Upper lobe of left lung (tissue), 4 donors: ENCODE data around the gene SOX5.

ENCODE experiments used
- EP300 ChIP-seq, 4 donors: sonication (generic); formaldehyde crosslinking; IDR thresholded peaks; one replicate each; pipeline ENCODE4 v1.5.1; 2017; ENCODE audit warnings: antibody characterized with exemption in 4 of 4, control low read depth in 2 of 4
- POLR2A ChIP-seq, 4 donors: fragments of 450-650 bp; IDR thresholded peaks; one replicate each; pipeline ENCODE4 v1.5.1; 2016 to 2017; ENCODE audit warnings: antibody characterized with exemption in 4 of 4, mild to moderate bottlenecking in 2 of 4
- POLR2AphosphoS5 ChIP-seq, 2 donors: sonication (generic); formaldehyde crosslinking; IDR thresholded peaks; one replicate each; pipeline ENCODE4 v1.5.1; 2017; ENCODE audit warnings: antibody characterized with exemption in 2 of 2
- TF ChIP-seq, protein P1 (sequence below), 6 experiments: fragments of 450-650 bp in 4 of 6; fragments of 200-600 bp in 2 of 6; sonication (generic) in 2 of 6; IDR thresholded peaks; one replicate each; pipeline ENCODE4 v1.5.1; 2016 to 2019; ENCODE audit warnings: antibody characterized with exemption in 6 of 6

GRCh38 chr12:23669691-23670090 lies 279.8 kb downstream of the SOX5 start:
- TF ChIP-seq, protein P1, sequence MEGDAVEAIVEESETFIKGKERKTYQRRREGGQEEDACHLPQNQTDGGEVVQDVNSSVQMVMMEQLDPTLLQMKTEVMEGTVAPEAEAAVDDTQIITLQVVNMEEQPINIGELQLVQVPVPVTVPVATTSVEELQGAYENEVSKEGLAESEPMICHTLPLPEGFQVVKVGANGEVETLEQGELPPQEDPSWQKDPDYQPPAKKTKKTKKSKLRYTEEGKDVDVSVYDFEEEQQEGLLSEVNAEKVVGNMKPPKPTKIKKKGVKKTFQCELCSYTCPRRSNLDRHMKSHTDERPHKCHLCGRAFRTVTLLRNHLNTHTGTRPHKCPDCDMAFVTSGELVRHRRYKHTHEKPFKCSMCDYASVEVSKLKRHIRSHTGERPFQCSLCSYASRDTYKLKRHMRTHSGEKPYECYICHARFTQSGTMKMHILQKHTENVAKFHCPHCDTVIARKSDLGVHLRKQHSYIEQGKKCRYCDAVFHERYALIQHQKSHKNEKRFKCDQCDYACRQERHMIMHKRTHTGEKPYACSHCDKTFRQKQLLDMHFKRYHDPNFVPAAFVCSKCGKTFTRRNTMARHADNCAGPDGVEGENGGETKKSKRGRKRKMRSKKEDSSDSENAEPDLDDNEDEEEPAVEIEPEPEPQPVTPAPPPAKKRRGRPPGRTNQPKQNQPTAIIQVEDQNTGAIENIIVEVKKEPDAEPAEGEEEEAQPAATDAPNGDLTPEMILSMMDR (IDR thresholded peaks at IDR 0.05): no peak
- TF ChIP-seq EP300 (IDR thresholded peaks at IDR 0.05) (no peak), POLR2AphosphoS5 (IDR thresholded peaks at IDR 0.05) (no peak), POLR2A (IDR thresholded peaks at IDR 0.05) (no peak)
